ENCODE data around the gene SVBP. TPM values are rescaled to one million over a fixed set of nuclear protein-coding genes. Genes with fewer than 3 reads are reported as not detected.

Gene SVBP
- polyA plus RNA-seq, 1 experiment = 10.5 TPM

GRCh38 chr1:42801832-42802473, 15.2 kb downstream of the SVBP start:
- no peak for TF ChIP-seq CTCF (IDR thresholded peaks at IDR 0.05; ENCODE audit: insufficient read depth, low read depth, low read length)
- POLR2A ChIA-PET = no interaction called here
- no peak overlapping the region for H3K4me3 ChIP-seq (ENCODE audit: low read depth, low read length)
- DNase-seq (ENCODE audit: low read depth) = no peak
- CTCF ChIA-PET = interaction anchor here (2.1 kb wide), 1 partner anchor 9 kb away, joined by 6 read pairs; no protein-coding TSS in a partner anchor
- H3K27me3 ChIP-seq (ENCODE audit: control insufficient read depth, insufficient read depth, low read length) = peaks cover 2% of the 10 kb centered on the region; the same call in 1 of the 2 replicates
- H3K36me3 ChIP-seq (ENCODE audit: control insufficient read depth, insufficient read depth, low read length) = no peaks in the 10 kb centered on the region; the same call in 1 of the 2 replicates

- no peak overlapping the region for H3K4me3 ChIP-seq (ENCODE audit: low read depth, low read length)
- H3K36me3 ChIP-seq (ENCODE audit: control insufficient read depth, insufficient read depth, low read length) = no peaks in the 10 kb centered on the region
- TF ChIP-seq CTCF (IDR thresholded peaks at IDR 0.05; ENCODE audit: insufficient read depth, low read depth, low read length) = no peak
- ChIA-PET POLR2A (no interaction called here), CTCF (no interaction called here)
- no peak for DNase-seq (ENCODE audit: low read depth)
- H3K27me3 ChIP-seq (ENCODE audit: control insufficient read depth, insufficient read depth, low read length) = peaks cover 2% of the 10 kb centered on the region; the same call in 1 of the 2 replicates
Observed at GRCh38 chr1:42797979-42798378, 19.2 kb downstream of the SVBP start.

GRCh38 chr1:42797414-42797813, 19.8 kb downstream of the SVBP start:
- H3K4me3 ChIP-seq (ENCODE audit: low read depth, low read length) = no peak overlapping the region
- TF ChIP-seq CTCF (IDR thresholded peaks at IDR 0.05; ENCODE audit: insufficient read depth, low read depth, low read length) = no peak
- ChIA-PET CTCF (no interaction called here), POLR2A (no interaction called here)
- H3K27me3 ChIP-seq (ENCODE audit: control insufficient read depth, insufficient read depth, low read length) = peaks cover 2% of the 10 kb centered on the region; the same call in 1 of the 2 replicates
- H3K36me3 ChIP-seq (ENCODE audit: control insufficient read depth, insufficient read depth, low read length) = no peaks in the 10 kb centered on the region
- DNase-seq (ENCODE audit: low read depth) = no peak

GRCh38 chr1:42793824-42794223, 23.4 kb downstream of the SVBP start:
- ChIA-PET POLR2A (no interaction called here), CTCF (interaction anchor here (1.0 to 1.2 kb wide), 2 partner anchors 10 to 280 kb away, joined by 3 to 5 read pairs; no protein-coding TSS in a partner anchor)
- Histone ChIP-seq H3K4me3 (ENCODE audit: low read depth, low read length) (no peak overlapping the region), H3K27me3 (ENCODE audit: control insufficient read depth, insufficient read depth, low read length) (no peaks in the 10 kb centered on the region; the same call in 1 of the 2 replicates), H3K36me3 (ENCODE audit: control insufficient read depth, insufficient read depth, low read length) (no peaks in the 10 kb centered on the region)
- no peak for DNase-seq (ENCODE audit: low read depth)
- no peak for TF ChIP-seq CTCF (IDR thresholded peaks at IDR 0.05; ENCODE audit: insufficient read depth, low read depth, low read length)

- POLR2A ChIA-PET = interaction anchor here (0.6 kb wide), 1 partner anchor 1775 kb away, joined by 3 read pairs; no protein-coding TSS in a partner anchor
- Histone ChIP-seq H3K4me3 (ENCODE audit: low read depth, low read length) (no peak overlapping the region), H3K27me3 (ENCODE audit: control insufficient read depth, insufficient read depth, low read length) (no peaks in the 10 kb centered on the region), H3K36me3 (ENCODE audit: control insufficient read depth, insufficient read depth, low read length) (no peaks in the 10 kb centered on the region)
- DNase-seq (ENCODE audit: low read depth) = no peak
- no peak for TF ChIP-seq CTCF (IDR thresholded peaks at IDR 0.05; ENCODE audit: insufficient read depth, low read depth, low read length)
- CTCF ChIA-PET = interaction anchor here (0.8 kb wide), 1 partner anchor 9 kb away, joined by 4 read pairs; no protein-coding TSS in a partner anchor
Observed at GRCh38 chr1:42788021-42788420, 29.2 kb downstream of the SVBP start.
